H1 (cell line): Measurements from ENCODE around the gene UBA6. TPM values are rescaled to one million over a fixed set of nuclear protein-coding genes. Genes with fewer than 3 reads are reported as not detected.

ENCODE experiments used
- CTCF ChIP-seq, 3 experiments: IDR thresholded peaks; 1 replicate in 2 of 3; 2 replicates in 1 of 3; pipeline versions ENCODE4 v1.5.1 to v1.6.1; 2011; ENCODE audit warnings: low read length in 3 of 3, mild to moderate bottlenecking in 3 of 3, inconsistent platforms in 2 of 3, low read depth in 1 of 3, moderate library complexity in 1 of 3; ENCODE audit not compliant: insufficient read depth in 1 of 3; ENCODE audit errors: control extremely low read depth in 1 of 3
- HDAC2 ChIP-seq, 2 experiments: fragments of 300-600 bp in 1 of 2; sonication (generic) in 1 of 2; IDR thresholded peaks; 2 replicates each; pipeline ENCODE4 v1.6.1; 2011 to 2012; ENCODE audit warnings: low read depth in 2 of 2, low read length in 2 of 2, mild to moderate bottlenecking in 2 of 2, moderate library complexity in 2 of 2, borderline replicate concordance in 1 of 2, inconsistent platforms in 1 of 2
- TCF12 ChIP-seq: IDR thresholded peaks from 2 replicates; pipeline ENCODE4 v1.6.1; 2011; ENCODE audit warnings: low read depth, mild to moderate bottlenecking, low read length
- USF2 ChIP-seq: IDR thresholded peaks from 2 replicates; pipeline ENCODE4 v1.6.1; 2011; ENCODE audit warnings: low read length, improper control_type of control experiment
- polyA plus RNA-seq, 7 experiments: library from polyadenylated mRNA; depleted of rRNA in 3 of 7; stranded (reverse) in 5 of 7; unstranded in 2 of 7; fragments of >200 nt in 5 of 7; fragments of 200-250 nt in 2 of 7; gene quantifications; 1 replicate in 5 of 7; 2 replicates in 1 of 7; 4 replicates in 1 of 7; pipeline versions ENCODE4 v1.2.1 to v1.2.3, GENCODE V29; 2011 to 2013; ENCODE audit warnings: missing spikeins in 2 of 7, mixed read lengths in 2 of 7
- total RNA-seq: library from RNA; stranded (reverse); fragmentation: NEBNext Ultra II Directional; extraction: Animal tissue kit (Norgen Biotek cat#: 25700); gene quantifications from 2 replicates; pipeline ENCODE4 v1.2.1, GENCODE V29; 2021

UBA6 gene
- total and polyA plus RNA-seq, 2 of the 8 experiments (the other 6 are each of a cell fraction or from before 2014, with no cell fraction given) = 17.4 to 74.3 TPM

DNA sequence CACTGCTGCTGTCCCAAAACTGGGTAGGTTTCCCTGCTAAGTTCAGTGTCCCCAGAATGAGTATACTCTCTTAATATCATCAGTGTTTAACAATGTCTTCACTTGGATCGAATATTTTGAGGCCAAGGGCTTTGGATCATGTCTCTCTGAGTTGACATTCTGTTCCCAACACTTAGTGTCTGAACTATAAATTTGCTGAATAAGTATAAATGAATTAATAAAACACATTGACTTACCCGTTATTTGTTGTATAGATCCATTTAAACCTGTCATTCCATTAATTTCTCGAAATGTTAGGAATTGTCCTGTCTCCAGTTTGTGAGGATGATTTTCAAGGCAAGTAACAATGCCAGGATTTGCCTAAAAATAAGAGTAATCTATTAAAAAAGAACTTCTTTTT lies 32.6 kb downstream of the UBA6 start (continued):
- TF ChIP-seq USF2 (no peak), CTCF (IDR thresholded peaks at IDR 0.05; ENCODE audit: control extremely low read depth in 1 of 3, insufficient read depth in 1 of 3, low read depth in 1 of 3, low read length in 3 of 3) (no peak), TCF12 (no peak), HDAC2 (IDR thresholded peaks at IDR 0.05; ENCODE audit: borderline replicate concordance in 1 of 2, low read depth in 2 of 2, low read length in 2 of 2) (no peak)
